ENCODE results near the gene AGPAT4.

DNA sequence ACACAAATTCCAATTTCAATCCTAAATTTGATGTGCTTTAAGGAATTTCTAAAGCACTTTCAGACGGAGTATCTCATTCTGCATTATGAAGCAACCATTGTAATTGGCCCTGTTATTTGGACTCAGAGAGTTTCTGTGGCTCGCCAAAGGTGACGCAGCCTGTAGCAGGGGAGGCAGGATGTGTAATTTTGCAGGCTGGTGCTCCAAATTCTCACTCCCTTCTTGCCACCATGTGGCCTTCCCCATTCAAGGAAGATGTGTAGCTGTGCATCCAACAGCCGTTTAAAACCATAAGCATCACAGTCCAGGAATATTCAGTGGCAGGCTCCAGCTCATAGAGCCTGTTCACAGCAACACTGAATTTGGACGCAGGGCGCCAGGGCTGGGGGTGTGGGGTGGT is 45.8 kb downstream of the AGPAT4 start:
- TF ChIP-seq CTCF (IDR thresholded peaks at IDR 0.05), result no peak
- no peak for TF ChIP-seq POLR2A (IDR thresholded peaks at IDR 0.05)

Data from testis (tissue), 2 donors.